ENCODE data around the gene FAM98C. TPM values are rescaled to one million over a fixed set of nuclear protein-coding genes. Genes with fewer than 3 reads are reported as not detected.

The FAM98C gene
- total RNA-seq, 4 donors from 2014 or later = 4.1 to 24.7 (median 20.1) TPM

GRCh38 chr19:38425222-38425809 lies 22.4 kb downstream of the FAM98C start:
- TF ChIP-seq CTCF (IDR thresholded peaks at IDR 0.05; ENCODE audit: low read depth) = no peak

GRCh38 chr19:38425810-38426466 lies 23.0 kb downstream of the FAM98C start, which contains the start of gene RASGRP4:
RASGRP4 (minus strand) TSS chr19:38426219; CDS start chr19:38426091, 128 bp downstream.
- no peak for TF ChIP-seq CTCF (IDR thresholded peaks at IDR 0.05; ENCODE audit: low read depth)

GRCh38 chr19:38429055-38429810 lies 26.3 kb downstream of the FAM98C start:
- no peak for TF ChIP-seq CTCF (IDR thresholded peaks at IDR 0.05; ENCODE audit: low read depth)

DNA sequence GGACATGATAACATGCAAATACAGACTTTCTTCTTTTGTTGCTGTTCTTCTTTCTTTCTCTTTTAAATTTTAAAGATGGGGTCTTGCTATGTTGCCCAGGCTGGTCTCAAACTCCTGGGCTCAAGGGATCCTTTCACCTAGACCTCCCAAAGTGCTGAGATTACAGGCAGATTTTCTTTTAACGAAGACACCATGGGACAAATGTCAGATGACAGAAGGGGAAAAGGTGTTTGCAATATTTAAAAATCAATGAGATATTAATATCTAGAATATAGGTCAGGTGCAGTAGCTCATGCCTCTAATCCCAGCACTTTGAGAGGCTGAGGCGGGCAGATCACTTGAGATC lies 26.9 kb downstream of the FAM98C start:
- no peak for TF ChIP-seq CTCF (IDR thresholded peaks at IDR 0.05; ENCODE audit: low read depth)

DNA sequence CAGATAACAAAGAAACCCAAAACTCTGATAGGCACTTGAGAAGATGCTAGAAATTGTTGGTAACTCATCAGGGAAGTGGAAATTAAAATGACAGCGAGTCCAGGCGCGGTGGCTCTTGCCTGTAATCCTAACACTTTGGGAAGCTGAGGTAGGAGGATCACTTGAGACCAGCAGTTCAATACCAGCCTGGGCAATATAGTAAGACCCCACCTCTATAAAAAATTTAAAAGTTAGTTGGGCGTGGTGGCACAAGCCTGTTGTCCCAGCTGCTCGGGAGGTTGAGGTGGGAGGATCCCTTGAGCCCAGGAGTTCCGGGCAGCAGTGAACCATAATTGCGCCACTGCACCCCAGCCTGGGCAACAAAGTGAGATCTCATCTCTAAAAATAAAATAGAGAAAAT lies 28.0 kb downstream of the FAM98C start:
- no peak for TF ChIP-seq CTCF (IDR thresholded peaks at IDR 0.05; ENCODE audit: low read depth)

GRCh38 chr19:38433268-38433733 lies 30.4 kb downstream of the FAM98C start, which contains the start of gene RYR1:
RYR1 (plus strand) TSS chr19:38433691; CDS start chr19:38433830, 139 bp downstream.
- no peak for TF ChIP-seq CTCF (IDR thresholded peaks at IDR 0.05; ENCODE audit: low read depth)

DNA sequence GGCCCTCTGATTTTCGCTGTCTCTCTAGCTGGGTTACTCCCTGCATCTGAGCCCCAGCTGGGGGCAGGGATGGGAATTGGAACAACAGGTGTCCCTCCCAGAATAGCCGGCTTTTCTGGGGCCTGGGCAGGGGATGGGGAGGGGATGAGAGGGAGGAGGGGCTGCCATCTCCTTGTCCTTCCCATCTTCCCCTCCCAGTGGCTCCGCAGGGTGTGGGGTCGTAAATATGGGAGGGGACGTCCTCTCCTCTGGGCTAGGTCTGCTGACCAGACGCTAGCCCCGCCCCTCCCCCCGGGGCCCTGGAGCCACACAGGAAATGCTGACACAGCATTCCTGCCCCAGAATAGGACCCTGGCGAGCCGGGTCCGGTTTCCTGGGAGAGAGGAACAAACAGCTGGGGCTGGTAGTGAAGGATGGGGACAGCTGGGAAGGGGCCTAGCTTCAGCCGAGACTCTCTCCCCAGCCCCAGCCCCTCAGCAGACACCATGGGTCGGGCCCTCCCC lies 31.7 kb downstream of the FAM98C start:
- TF ChIP-seq CTCF (IDR thresholded peaks at IDR 0.05; ENCODE audit: low read depth) = no peak

Data from subcutaneous adipose tissue (tissue), 4 donors.